Neuronal stem cell (in vitro differentiated cells): ENCODE measurements around the gene ELMO1.

Experiments
- DNase-seq: peaks from one replicate; pipeline ENCODE4 v3.0.0-alpha.2; 2013; ENCODE audit warnings: low spot score
- H2AFZ ChIP-seq: one replicate; pipeline ENCODE4 v1.6.1; 2013; ENCODE audit warnings: mild to moderate bottlenecking, low read length, inconsistent platforms
- H2AK5ac ChIP-seq: 2 replicates; pipeline ENCODE4 v1.6.1; 2013; ENCODE audit warnings: low read depth, mild to moderate bottlenecking, inconsistent platforms, low read length, moderate library complexity, mixed read lengths
- H2BK120ac ChIP-seq: 2 replicates; pipeline ENCODE4 v1.6.1; 2013; ENCODE audit warnings: low read depth, mild to moderate bottlenecking, inconsistent platforms, low read length, moderate library complexity, mixed read lengths
- H2BK12ac ChIP-seq: one replicate; pipeline ENCODE4 v1.6.1; 2013; ENCODE audit warnings: low read length, inconsistent platforms
- H2BK15ac ChIP-seq: 2 replicates; pipeline ENCODE4 v1.6.1; 2013; ENCODE audit warnings: mild to moderate bottlenecking, low read length, inconsistent platforms, mixed read lengths
- H2BK5ac ChIP-seq: one replicate; pipeline ENCODE4 v1.6.1; 2013; ENCODE audit warnings: inconsistent platforms, mild to moderate bottlenecking, low read length, moderate library complexity
- H3K14ac ChIP-seq: one replicate; pipeline ENCODE4 v1.6.1; 2013; ENCODE audit warnings: low read length, inconsistent platforms
- H3K18ac ChIP-seq: 2 replicates; pipeline ENCODE4 v1.6.1; 2013; ENCODE audit warnings: low read length, inconsistent platforms
- H3K23ac ChIP-seq: 2 replicates; pipeline ENCODE4 v1.6.1; 2013; ENCODE audit warnings: low read depth, mild to moderate bottlenecking, mixed read lengths, low read length, inconsistent platforms; ENCODE audit not compliant: poor library complexity
- H3K27ac ChIP-seq: replicated peaks from 3 replicates; pipeline ENCODE4 v1.5.1; 2013; ENCODE audit warnings: low read length, inconsistent platforms
- H3K27me3 ChIP-seq, 3 experiments: 2 replicates each; pipeline ENCODE4 v1.6.1; 2013; ENCODE audit warnings: low read length in 3 of 3, mild to moderate bottlenecking in 2 of 3, inconsistent platforms in 1 of 3, low read depth in 1 of 3, mixed read lengths in 1 of 3, moderate library complexity in 1 of 3; ENCODE audit not compliant: control insufficient read depth in 3 of 3, insufficient read depth in 3 of 3
- H3K36me3 ChIP-seq, 2 donors: replicated peaks in 1 of 2; 2 replicates each; pipeline ENCODE4 v1.6.1; 2013; ENCODE audit warnings: low read length in 2 of 2; ENCODE audit not compliant: control insufficient read depth in 2 of 2, insufficient read depth in 2 of 2
- H3K4ac ChIP-seq: 2 replicates; pipeline ENCODE4 v1.6.1; 2013; ENCODE audit warnings: inconsistent platforms, mild to moderate bottlenecking, low read length, moderate library complexity
- H3K4me1 ChIP-seq, 2 donors: 1 replicate in 1 of 2; 2 replicates in 1 of 2; pipeline ENCODE4 v1.6.1; 2013; ENCODE audit warnings: low read length in 2 of 2, low read depth in 1 of 2; ENCODE audit not compliant: control insufficient read depth in 2 of 2, insufficient read depth in 1 of 2
- H3K4me2 ChIP-seq: one replicate; pipeline ENCODE4 v1.6.1; 2013; ENCODE audit warnings: mild to moderate bottlenecking, low read length, inconsistent platforms; ENCODE audit not compliant: insufficient read depth, poor library complexity, severe bottlenecking
- H3K4me3 ChIP-seq, 2 donors: 2 replicates each; pipeline ENCODE4 v1.5.1; 2013; ENCODE audit warnings: low read length in 2 of 2, mild to moderate bottlenecking in 2 of 2, inconsistent platforms in 1 of 2, moderate library complexity in 1 of 2
- H3K79me1 ChIP-seq: one replicate; pipeline ENCODE4 v1.6.1; 2013; ENCODE audit warnings: low read depth, mild to moderate bottlenecking, inconsistent platforms, low read length, moderate library complexity
- H3K9ac ChIP-seq: one replicate; pipeline ENCODE4 v1.6.1; 2013; ENCODE audit warnings: mild to moderate bottlenecking, low read depth, low read length, inconsistent platforms; ENCODE audit not compliant: poor library complexity
- H3K9me3 ChIP-seq, 2 donors: replicated peaks in 1 of 2; 2 replicates each; pipeline versions ENCODE3 to v1.6.1; 2013; ENCODE audit warnings: low read length in 2 of 2, mild to moderate bottlenecking in 2 of 2, inconsistent platforms in 1 of 2, low read depth in 1 of 2, mixed read lengths in 1 of 2, moderate library complexity in 1 of 2; ENCODE audit not compliant: control insufficient read depth in 2 of 2, insufficient read depth in 1 of 2
- H4K8ac ChIP-seq: one replicate; pipeline ENCODE4 v1.6.1; 2013; ENCODE audit warnings: low read depth, mild to moderate bottlenecking, inconsistent platforms, low read length, moderate library complexity
- H4K91ac ChIP-seq: one replicate; pipeline ENCODE4 v1.6.1; 2013; ENCODE audit warnings: low read length, low read depth, mild to moderate bottlenecking, inconsistent platforms; ENCODE audit not compliant: poor library complexity
- WGBS, 2 donors: extraction: QIAGEN DNeasy Blood & Tissue Kit; methylation state at CpG; one replicate each; pipeline ENCODE4 v1.1.7; 2013; ENCODE audit warnings: missing lambda C conversion rate in 2 of 2, mixed read lengths in 1 of 2; ENCODE audit not compliant: insufficient read length in 2 of 2, insufficient replicate concordance in 1 of 2; ENCODE audit errors: extremely low coverage in 2 of 2; 5-methylcytosine and 5-hydroxymethylcytosine counted together

The ELMO1 gene

DNA sequence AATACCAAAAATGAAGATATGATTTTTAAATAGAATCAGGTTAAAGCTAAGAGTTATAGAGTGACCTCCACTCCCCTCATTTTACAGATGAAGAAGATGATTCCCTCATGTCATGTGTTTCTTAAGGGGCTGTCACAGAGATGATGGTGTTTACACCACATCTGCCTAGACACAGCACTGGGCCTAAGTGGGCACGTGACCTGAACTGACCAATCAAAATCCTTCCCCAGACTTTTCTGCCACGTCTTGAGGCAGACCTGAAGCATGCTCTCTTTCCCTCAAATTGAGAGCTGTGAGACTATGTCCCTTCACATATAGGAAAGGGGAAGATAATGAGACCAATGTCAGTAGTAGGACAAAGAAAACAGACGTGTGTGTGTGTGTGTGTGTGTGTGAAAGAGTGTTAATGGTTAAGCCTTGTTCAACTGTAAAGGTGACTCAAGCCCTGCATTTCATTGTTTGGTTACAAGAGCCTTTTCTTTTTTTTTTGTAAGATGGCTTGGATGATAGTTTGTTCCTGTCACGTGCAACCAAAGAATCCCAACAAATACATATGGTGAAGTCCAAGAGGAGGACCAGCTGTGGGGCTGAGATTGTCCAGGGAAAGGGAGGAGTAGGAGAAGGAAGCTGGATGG lies 551.6 kb downstream of the ELMO1 start:
- Histone ChIP-seq H2BK12ac (no peak overlapping the region), H3K18ac (no peak overlapping the region), H3K79me1 (no peaks in the 10 kb centered on the region), H3K36me3 (no peaks in the 10 kb centered on the region), H3K4me1 (no peaks in the 10 kb centered on the region), H3K27me3 (no peaks in the 10 kb centered on the region), H3K23ac (no peak overlapping the region), H3K14ac (no peak overlapping the region), H3K4ac (no peak overlapping the region), H3K4me2 (no peak overlapping the region), H3K4me3 (no peak overlapping the region), H2AFZ (no peak overlapping the region), H2BK120ac (no peak overlapping the region), H2BK5ac (no peak overlapping the region), H4K8ac (no peak overlapping the region), H4K91ac (no peak overlapping the region), H3K9me3 (peaks cover 0 to 2% of the 10 kb centered on the region in 2 donors), H2BK15ac (no peak overlapping the region), H2AK5ac (no peak overlapping the region), H3K9ac (no peak overlapping the region), H3K27ac (no peak overlapping the region)
- WGBS, 2 donors: no CpG with 5 or more reads among the region's 4 CpGs
- DNase-seq: no peak

- Histone ChIP-seq H3K23ac (no peak overlapping the region), H3K36me3 (no peaks in the 10 kb centered on the region), H3K9ac (no peak overlapping the region), H3K79me1 (no peaks in the 10 kb centered on the region), H3K27ac (no peak overlapping the region), H4K91ac (no peak overlapping the region), H4K8ac (no peak overlapping the region), H3K4me1 (no peaks in the 10 kb centered on the region), H3K27me3 (no peaks in the 10 kb centered on the region), H2BK5ac (no peak overlapping the region), H2BK12ac (no peak overlapping the region), H3K4me3 (no peak overlapping the region), H3K4ac (no peak overlapping the region), H3K9me3 (peaks cover 0 to 2% of the 10 kb centered on the region in 2 donors), H2BK15ac (no peak overlapping the region), H3K14ac (no peak overlapping the region), H3K18ac (no peak overlapping the region), H2BK120ac (no peak overlapping the region), H3K4me2 (no peak overlapping the region), H2AK5ac (no peak overlapping the region), H2AFZ (no peak overlapping the region)
- no CpG with 5 or more reads among the region's 1 CpG for WGBS, 2 donors
- DNase-seq: no peak
These were observed 552.2 kb downstream of the ELMO1 start for GRCh38 chr7:36896418-36896817.

DNA sequence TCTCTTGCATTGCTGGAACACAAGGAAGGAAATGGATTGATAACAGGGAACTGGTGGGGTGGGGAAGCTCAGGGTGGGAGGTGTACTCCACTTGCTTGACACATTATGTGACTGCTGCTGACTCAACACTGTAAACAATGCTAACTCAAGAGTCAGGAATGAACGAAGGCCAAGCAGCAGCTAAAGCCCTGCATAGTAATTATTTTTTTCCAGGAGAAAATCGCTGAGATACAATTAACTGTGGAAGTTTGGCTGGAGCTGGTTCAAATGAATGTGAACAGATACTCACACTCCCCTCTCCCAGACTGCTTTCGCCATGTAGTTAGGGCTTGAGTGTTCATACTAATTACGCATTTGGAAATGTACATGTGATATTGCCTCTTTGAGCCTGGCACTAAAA lies 553.5 kb downstream of the ELMO1 start:
- no CpG with 5 or more reads among the region's 4 CpGs for WGBS, 2 donors
- H2BK120ac ChIP-seq: no peak overlapping the region

GRCh38 chr7:36894190-36894589 lies 554.5 kb downstream of the ELMO1 start:
- Histone ChIP-seq H2BK12ac (no peak overlapping the region), H2AFZ (no peak overlapping the region), H2BK15ac (no peak overlapping the region), H3K4me3 (no peak overlapping the region), H2BK120ac (no peak overlapping the region), H3K9me3 (no peaks in the 10 kb centered on the region), H3K36me3 (no peaks in the 10 kb centered on the region), H3K4ac (no peak overlapping the region), H2BK5ac (no peak overlapping the region), H3K4me1 (no peaks in the 10 kb centered on the region), H3K9ac (no peak overlapping the region), H3K18ac (no peak overlapping the region), H3K27me3 (no peaks in the 10 kb centered on the region), H3K23ac (no peak overlapping the region), H3K4me2 (no peak overlapping the region), H4K91ac (no peak overlapping the region), H3K79me1 (no peaks in the 10 kb centered on the region), H3K27ac (no peak overlapping the region), H4K8ac (no peak overlapping the region), H3K14ac (no peak overlapping the region), H2AK5ac (no peak overlapping the region)
- no CpG with 5 or more reads among the region's 1 CpG for WGBS, 2 donors
- no peak for DNase-seq

More for the DNA sequence above, 553.5 kb downstream of the ELMO1 start:
- Histone ChIP-seq H2AFZ (no peak overlapping the region), H3K9me3 (peaks cover 0 to 2% of the 10 kb centered on the region in 2 donors), H4K8ac (no peak overlapping the region), H3K4ac (no peak overlapping the region), H3K79me1 (no peaks in the 10 kb centered on the region), H3K18ac (no peak overlapping the region), H3K14ac (no peak overlapping the region), H2AK5ac (no peak overlapping the region), H3K9ac (no peak overlapping the region), H3K23ac (no peak overlapping the region), H3K27me3 (no peaks in the 10 kb centered on the region), H3K4me3 (no peak overlapping the region), H2BK5ac (no peak overlapping the region), H3K27ac (no peak overlapping the region), H2BK12ac (no peak overlapping the region), H3K36me3 (no peaks in the 10 kb centered on the region), H3K4me2 (no peak overlapping the region), H4K91ac (no peak overlapping the region), H3K4me1 (no peaks in the 10 kb centered on the region), H2BK15ac (no peak overlapping the region)
- no peak for DNase-seq
